Left hindlimb (tissue), 1 donor: ENCODE measurements around the gene CELF5.
"Not testable (repeated sequence)": the region's sequence is repeated elsewhere in the genome, so short reads cannot be mapped to it uniquely, and the experiment has no call there.

Experiments used
- DNase-seq: peaks from one replicate; pipeline ENCODE4 v3.0.0-alpha.2; 2018

Gene CELF5

GRCh38 chr19:3208317-3209207 is 15.9 kb upstream of the CELF5 start:
- DNase-seq, result no peak

- DNase-seq, result no peak
These were observed 14.0 kb upstream of the CELF5 start for GRCh38 chr19:3210347-3211017.

GRCh38 chr19:3211191-3211590 is 13.3 kb upstream of the CELF5 start:
- DNase-seq, result no peak

GRCh38 chr19:3213159-3213558 is 11.3 kb upstream of the CELF5 start:
- no peak for DNase-seq

GRCh38 chr19:3216874-3217273 is 7.6 kb upstream of the CELF5 start:
- DNase-seq, result no peak

- DNase-seq, result no peak
These were observed 3.9 kb upstream of the CELF5 start for GRCh38 chr19:3220576-3220975.

GRCh38 chr19:3221576-3221975 is 2.9 kb upstream of the CELF5 start:
- not testable (repeated sequence) for DNase-seq

GRCh38 chr19:3222709-3223108 is 1.8 kb upstream of the CELF5 start:
- DNase-seq, result no peak

- DNase-seq, result no peak
These were observed 666 bp downstream of the CELF5 start for GRCh38 chr19:3225169-3225485.

- DNase-seq, result no peak
These were observed 1.2 kb downstream of the CELF5 start for GRCh38 chr19:3225677-3226093.

GRCh38 chr19:3227054-3227626 is 2.7 kb downstream of the CELF5 start:
- no peak for DNase-seq

- DNase-seq, result no peak
These were observed 4.9 kb downstream of the CELF5 start for GRCh38 chr19:3229346-3229743.

- no peak for DNase-seq
These were observed 5.5 kb downstream of the CELF5 start for GRCh38 chr19:3229888-3230496.

- DNase-seq, result no peak
These were observed 6.8 kb downstream of the CELF5 start for GRCh38 chr19:3231288-3231687.

GRCh38 chr19:3233116-3233515 is 8.7 kb downstream of the CELF5 start:
- DNase-seq, result no peak

- DNase-seq, result no peak
These were observed 9.4 kb downstream of the CELF5 start for GRCh38 chr19:3233831-3234230.

GRCh38 chr19:3234800-3235199 is 10.3 kb downstream of the CELF5 start:
- DNase-seq, result no peak

- not testable (repeated sequence) for DNase-seq
These were observed 11.1 kb downstream of the CELF5 start for GRCh38 chr19:3235604-3236003.

GRCh38 chr19:3236272-3236671 is 11.8 kb downstream of the CELF5 start:
- no peak for DNase-seq

- no peak for DNase-seq
These were observed 13.7 kb downstream of the CELF5 start for GRCh38 chr19:3238066-3238561.

- no peak for DNase-seq
These were observed 14.9 kb downstream of the CELF5 start for GRCh38 chr19:3239367-3239766.

- peak; percentile 54 for DNase-seq
These were observed 19.6 kb downstream of the CELF5 start for GRCh38 chr19:3243819-3244700.
